Erythroblast (primary cell): ENCODE results near the gene CD58.

Source experiments
- GATA1 ChIP-seq: IDR thresholded peaks from 2 replicates; pipeline ENCODE4 v1.6.1; 2011; ENCODE audit warnings: low read depth, mild to moderate bottlenecking, control low read depth, low read length, moderate library complexity
- POLR2A ChIP-seq: IDR thresholded peaks from 2 replicates; pipeline ENCODE4 v1.6.1; 2011; ENCODE audit warnings: mild to moderate bottlenecking, low read length

DNA sequence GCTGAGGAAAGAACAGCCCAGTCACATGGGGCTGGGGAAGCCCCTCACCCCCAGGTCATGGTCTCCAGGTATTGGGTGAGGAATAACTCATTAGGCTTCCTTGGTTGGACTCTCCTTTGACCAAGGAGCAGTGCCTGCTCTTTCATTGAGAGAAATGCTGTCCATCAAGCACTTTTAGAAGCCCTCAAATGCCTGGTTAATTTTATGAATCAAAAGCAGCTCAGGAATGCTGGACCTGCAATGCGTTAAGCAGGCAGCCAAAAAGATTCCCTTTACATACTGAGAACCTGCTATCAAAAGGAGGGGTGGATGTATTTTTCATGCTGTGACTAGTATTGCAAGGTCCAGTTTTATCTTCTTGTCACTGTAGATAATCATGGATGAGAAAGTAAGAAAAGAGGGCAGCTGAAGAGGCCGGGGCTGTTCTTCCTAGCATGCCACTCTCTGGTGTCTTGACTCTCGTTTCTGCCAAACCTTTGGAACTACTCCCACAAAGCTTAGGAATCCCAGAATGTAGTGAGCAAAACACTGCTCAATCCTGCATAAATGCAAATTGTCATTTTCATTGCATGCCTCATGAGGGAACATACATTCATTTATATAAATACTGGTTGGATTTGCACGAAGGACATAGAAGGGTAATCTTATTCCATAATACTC is 2.1 kb upstream of the CD58 start:
- TF ChIP-seq POLR2A (no peak), GATA1 (no peak)
